GM12864 (cell line): ENCODE measurements around the gene SPIB.
A peak's percentile ranks its signal among the peaks of the same experiment; 100 is the strongest.
"Not testable (repeated sequence)": the region's sequence is repeated elsewhere in the genome, so short reads cannot be mapped to it uniquely, and the experiment has no call there.

Source experiments
- DNase-seq: peaks from one replicate; pipeline ENCODE4 v3.0.0-alpha.2; 2011; ENCODE audit warnings: low read depth
- H3K4me3 ChIP-seq: 2 replicates; pipeline ENCODE4 v1.5.1; 2011; ENCODE audit warnings: mild to moderate bottlenecking, low read depth, low read length, control low read depth
- CTCF ChIP-seq: IDR thresholded peaks from 2 replicates; pipeline ENCODE4 v1.5.1; 2011; ENCODE audit warnings: low read depth, mild to moderate bottlenecking, moderate library complexity, low read length, control low read depth, inconsistent platforms; ENCODE audit errors: missing control alignments

SPIB gene

DNA sequence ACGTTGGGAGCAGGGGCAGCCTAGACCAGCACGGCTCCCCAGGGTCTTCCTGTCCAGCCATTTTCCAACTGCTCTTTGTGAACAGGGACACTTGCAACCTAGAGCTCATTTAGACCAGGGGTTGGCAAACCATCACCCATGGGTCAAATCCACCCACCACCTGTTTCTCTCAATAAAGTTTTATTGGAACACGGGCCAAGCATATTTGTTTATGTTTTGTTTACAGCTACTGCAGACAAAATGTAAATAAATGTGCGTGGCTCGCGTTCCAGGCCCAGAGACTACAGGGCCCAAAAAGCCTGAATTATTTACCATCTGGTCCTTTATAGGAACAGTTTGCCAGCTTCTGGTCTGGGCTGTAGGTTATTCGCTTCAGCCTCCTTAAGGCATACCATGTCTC is 44.2 kb downstream of the SPIB start:
- H3K4me3 ChIP-seq, result no peak overlapping the region
- DNase-seq, result no peak
- TF ChIP-seq CTCF, result no peak

DNA sequence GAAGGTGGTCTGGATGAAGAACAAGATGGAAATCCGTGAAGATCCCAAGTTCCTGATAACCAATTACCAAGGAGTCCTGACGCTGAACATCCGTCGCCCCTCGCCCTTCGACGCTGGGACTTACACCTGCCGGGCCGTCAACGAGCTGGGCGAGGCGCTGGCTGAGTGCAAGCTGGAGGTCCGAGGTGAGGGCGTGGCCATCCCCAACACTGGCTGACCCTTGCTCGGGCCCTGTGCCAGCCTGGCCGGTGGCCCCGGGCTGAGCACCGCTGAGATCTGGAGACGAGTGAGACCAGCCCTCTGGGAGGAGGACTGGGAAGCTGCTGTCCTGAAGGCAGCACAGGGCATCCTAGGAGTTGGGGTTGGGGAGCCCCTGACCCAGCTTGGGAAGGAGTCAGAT is 45.6 kb downstream of the SPIB start:
- DNase-seq, result no peak
- no peak overlapping the region for H3K4me3 ChIP-seq
- TF ChIP-seq CTCF, result no peak

GRCh38 chr19:50465000-50465399 is 46.3 kb downstream of the SPIB start:
- no peak for TF ChIP-seq CTCF
- no peak for DNase-seq
- H3K4me3 ChIP-seq, result no peak overlapping the region

- H3K4me3 ChIP-seq, result no peak overlapping the region
- no peak for DNase-seq
- peak; percentile 29 for TF ChIP-seq CTCF
Measured at GRCh38 chr19:50465986-50466705, 47.4 kb downstream of the SPIB start.

GRCh38 chr19:50466706-50467039 is 47.9 kb downstream of the SPIB start:
- no peak for TF ChIP-seq CTCF
- no peak for DNase-seq
- H3K4me3 ChIP-seq, result no peak overlapping the region

DNA sequence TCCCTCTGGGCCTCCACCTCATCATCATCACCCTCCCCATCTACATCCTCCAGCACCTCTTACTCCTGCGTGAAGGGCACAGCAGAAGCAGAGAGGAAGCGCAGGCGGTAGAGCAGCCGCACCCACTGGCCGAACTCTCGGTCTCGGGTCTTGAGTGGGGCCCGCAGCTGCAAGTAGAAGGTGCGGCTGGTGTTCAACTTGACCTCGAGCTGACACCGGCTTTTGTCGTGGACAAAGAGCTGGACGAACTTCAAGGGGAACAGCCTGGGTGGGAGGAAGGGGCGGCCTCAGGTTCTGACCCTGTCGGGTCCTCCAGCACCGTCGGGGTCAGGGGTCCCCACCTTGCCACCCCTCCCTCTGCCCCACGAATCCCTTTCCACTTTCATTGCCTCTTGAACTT is 48.8 kb downstream of the SPIB start:
- TF ChIP-seq CTCF, result no peak
- H3K4me3 ChIP-seq, result no peak overlapping the region
- DNase-seq, result no peak

DNA sequence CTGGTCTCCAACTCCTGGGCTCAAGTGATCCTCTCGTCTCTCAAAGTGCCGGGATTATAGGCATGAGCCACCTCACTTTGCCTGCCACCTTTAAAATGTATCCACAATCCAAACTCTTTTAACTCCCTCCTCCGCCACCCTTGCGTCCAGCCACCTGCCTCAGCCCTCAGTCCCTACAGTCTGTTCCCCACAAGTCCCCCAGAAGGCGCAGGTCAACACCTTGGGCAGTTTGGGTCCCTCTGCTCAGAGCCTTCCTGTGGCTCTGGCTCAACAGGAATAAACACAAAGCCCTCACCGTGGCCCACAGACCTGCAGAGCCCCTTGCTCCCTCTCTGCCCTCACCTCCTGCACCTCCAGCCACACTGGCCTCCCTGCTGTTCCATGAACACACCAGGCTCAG is 50.1 kb downstream of the SPIB start:
- DNase-seq, result no peak
- no peak for TF ChIP-seq CTCF

DNA sequence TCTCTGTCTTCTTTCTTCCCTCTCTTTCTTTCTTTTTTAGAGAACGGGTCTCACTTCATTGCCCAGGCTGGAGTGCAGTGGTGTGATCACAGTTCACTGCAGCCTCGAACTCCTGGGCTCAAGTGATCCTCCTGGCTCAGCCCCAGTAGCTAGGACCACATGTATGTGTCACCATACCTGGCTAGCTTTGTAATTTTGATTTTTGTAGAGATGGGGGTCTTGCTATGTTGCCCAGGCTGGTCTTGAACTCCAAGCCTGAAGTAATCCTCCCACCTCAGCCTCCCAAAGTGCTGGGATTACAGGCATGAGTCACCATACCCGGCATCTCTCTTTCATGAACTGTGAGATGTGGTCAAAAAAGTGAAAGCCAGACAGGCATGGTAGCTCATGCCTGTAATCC is 54.6 kb downstream of the SPIB start:
- not testable (repeated sequence) for DNase-seq, H3K4me3 ChIP-seq

More for the DNA sequence above, 50.1 kb downstream of the SPIB start:
- H3K4me3 ChIP-seq, result no peak overlapping the region
